HEK293 (cell line): ENCODE measurements around the gene ATP6V0B.

ENCODE experiments used
- CTCF ChIA-PET: fragments of 350-600 bp; formaldehyde crosslinking; extraction: SDS; loops from one replicate; lab custom pipeline; 2021; ENCODE audit warnings: antibody characterized with exemption; lab: Yijun Ruan, JAX
- POLR2A ChIA-PET: fragments of 300-600 bp; formaldehyde crosslinking; extraction: SDS; loops from one replicate; lab custom pipeline; 2020; ENCODE audit warnings: antibody characterized with exemption, inconsistent platforms; lab: Yijun Ruan, JAX
- H3K27ac ChIP-seq: fragments of 200-500 bp; sonication (Bioruptor generic); 2 replicates; pipeline ENCODE4 v1.5.1; 2014; ENCODE audit warnings: low read depth, low read length, control low read depth, inconsistent platforms; ENCODE audit errors: extremely low read depth
- H3K36me3 ChIP-seq, 2 experiments: fragments of 200-500 bp in 1 of 2; sonication (Bioruptor generic) in 1 of 2; 1 replicate in 1 of 2; 2 replicates in 1 of 2; pipeline ENCODE4 v1.5.1; 2014 to 2017; ENCODE audit warnings: inconsistent platforms in 2 of 2, low read length in 2 of 2; ENCODE audit not compliant: control insufficient read depth in 2 of 2, insufficient read depth in 1 of 2
- H3K4me1 ChIP-seq: fragments of 200-500 bp; sonication (Bioruptor generic); 2 replicates; pipeline ENCODE4 v1.5.1; 2014; ENCODE audit warnings: mild to moderate bottlenecking, low read length, inconsistent platforms; ENCODE audit not compliant: control insufficient read depth, insufficient read depth
- H3K4me3 ChIP-seq: 2 replicates; pipeline ENCODE4 v1.5.1; 2011; ENCODE audit warnings: low read depth, mild to moderate bottlenecking, control low read depth, low read length, moderate library complexity
- H3K9me3 ChIP-seq: fragments of 200-500 bp; sonication (Bioruptor generic); 2 replicates; pipeline ENCODE4 v1.5.1; 2014; ENCODE audit warnings: low read depth, low read length, inconsistent platforms; ENCODE audit not compliant: control insufficient read depth, insufficient read depth
- MZF1 ChIP-seq: fragments of 450-650 bp; formaldehyde crosslinking; IDR thresholded peaks from 2 replicates; pipeline ENCODE4 v1.5.1; 2017; ENCODE audit warnings: missing biosample characterization, missing genetic modification characterization, borderline replicate concordance
- PATZ1 ChIP-seq: fragments of 450-650 bp; formaldehyde crosslinking; IDR thresholded peaks from 2 replicates; pipeline ENCODE4 v1.5.1; 2016; ENCODE audit warnings: missing biosample characterization, missing genetic modification characterization
- PRDM10 ChIP-seq: fragments of 450-650 bp; formaldehyde crosslinking; IDR thresholded peaks from 2 replicates; pipeline ENCODE4 v1.5.1; 2016; ENCODE audit warnings: missing biosample characterization, missing genetic modification characterization
- REST ChIP-seq: fragments of 450-650 bp; formaldehyde crosslinking; IDR thresholded peaks from 2 replicates; pipeline ENCODE4 v1.5.1; 2016; ENCODE audit warnings: missing biosample characterization, missing genetic modification characterization
- ZBTB1 ChIP-seq: fragments of 450-650 bp; formaldehyde crosslinking; IDR thresholded peaks from 2 replicates; pipeline ENCODE4 v1.5.1; 2016; ENCODE audit warnings: missing biosample characterization, missing genetic modification characterization
- ZBTB11 ChIP-seq: fragments of 450-650 bp; formaldehyde crosslinking; conservative IDR thresholded peaks from 2 replicates; pipeline ENCODE4 v1.5.1; 2016; ENCODE audit warnings: low read depth, missing biosample characterization, missing genetic modification characterization
- ZBTB26 ChIP-seq: fragments of 450-650 bp; formaldehyde crosslinking; optimal IDR thresholded peaks from 2 replicates; pipeline ENCODE3; 2016; ENCODE audit warnings: missing biosample characterization, mild to moderate bottlenecking, missing genetic modification characterization
- ZNF174 ChIP-seq: fragments of 450-650 bp; formaldehyde crosslinking; IDR thresholded peaks from 2 replicates; pipeline ENCODE4 v1.5.0; 2017; ENCODE audit warnings: missing biosample characterization, mild to moderate bottlenecking, missing genetic modification characterization
- ZNF23 ChIP-seq: fragments of 450-650 bp; formaldehyde crosslinking; IDR thresholded peaks from 2 replicates; pipeline ENCODE4 v1.5.1; 2016; ENCODE audit warnings: missing biosample characterization, missing genetic modification characterization, borderline replicate concordance
- ZNF341 ChIP-seq: fragments of 450-650 bp; formaldehyde crosslinking; IDR thresholded peaks from 2 replicates; pipeline ENCODE4; 2016; ENCODE audit warnings: low read depth, missing biosample characterization, missing genetic modification characterization
- ZNF350 ChIP-seq: fragments of 450-650 bp; formaldehyde crosslinking; IDR thresholded peaks from 2 replicates; pipeline ENCODE4 v1.5.0; 2017; ENCODE audit warnings: missing biosample characterization, mild to moderate bottlenecking, missing genetic modification characterization
- ZNF354C ChIP-seq: fragments of 450-650 bp; formaldehyde crosslinking; IDR thresholded peaks from 2 replicates; pipeline ENCODE4 v1.5.1; 2016; ENCODE audit warnings: missing biosample characterization, missing genetic modification characterization, low read depth, borderline replicate concordance
- ZNF366 ChIP-seq: fragments of 450-650 bp; formaldehyde crosslinking; conservative IDR thresholded peaks from 2 replicates; pipeline ENCODE4 v1.5.1; 2016; ENCODE audit warnings: missing biosample characterization, missing genetic modification characterization
- ZNF394 ChIP-seq: fragments of 450-650 bp; formaldehyde crosslinking; IDR thresholded peaks from 2 replicates; pipeline ENCODE4 v1.5.1; 2016; ENCODE audit warnings: missing biosample characterization, missing genetic modification characterization, mild to moderate bottlenecking, moderate library complexity, borderline replicate concordance
- ZNF629 ChIP-seq: fragments of 450-650 bp; formaldehyde crosslinking; IDR thresholded peaks from 2 replicates; pipeline ENCODE4 v1.5.1; 2017; ENCODE audit warnings: missing biosample characterization, missing genetic modification characterization
- ZNF660 ChIP-seq: fragments of 450-650 bp; IDR thresholded peaks from 2 replicates; pipeline ENCODE4 v1.5.1; 2018; ENCODE audit warnings: missing biosample characterization, mild to moderate bottlenecking, missing genetic modification characterization
- ZNF692 ChIP-seq: fragments of 450-650 bp; formaldehyde crosslinking; IDR thresholded peaks from 2 replicates; pipeline ENCODE4 v1.5.1; 2016; ENCODE audit warnings: missing biosample characterization, missing genetic modification characterization
- ZSCAN23 ChIP-seq: fragments of 450-650 bp; formaldehyde crosslinking; IDR thresholded peaks from 2 replicates; pipeline ENCODE4 v1.5.1; 2016; ENCODE audit warnings: missing biosample characterization, missing genetic modification characterization
- ZXDB ChIP-seq: fragments of 450-650 bp; formaldehyde crosslinking; IDR thresholded peaks from 2 replicates; pipeline ENCODE4 v1.5.1; 2016; ENCODE audit warnings: missing biosample characterization, missing genetic modification characterization

The ATP6V0B gene

GRCh38 chr1:43933386-43934100, 41.2 kb upstream of the ATP6V0B start, which contains the start of gene ARTN:
TSS of gene ARTN (plus strand) at chr1:43933801. CDS start at chr1:43935657, 1,856 bp downstream.
- Histone ChIP-seq H3K9me3 (no peaks in the 10 kb centered on the region), H3K27ac (peak within 1 kb of the TSS; percentile 7; the same call in 1 of the 2 replicates), H3K4me3 (peak within 1 kb of the TSS; percentile 35), H3K4me1 (peaks cover 3% of the 10 kb centered on the region; the same call in 1 of the 2 replicates), H3K36me3 (peaks cover 0 to 9% of the 10 kb centered on the region in 2 experiments; a peak in 1 of 3 replicates)
- CTCF ChIA-PET = interaction anchor here (0.6 to 12.4 kb wide), 26 partner anchors 7 to 519 kb away, joined by 3 to 555 read pairs (median 6); partner anchors contain the start of gene IPO13
- POLR2A ChIA-PET = interaction anchor here (0.9 to 1.2 kb wide), 2 partner anchors 14 to 170 kb away, joined by 3 read pairs; partner anchors contain the start of gene IPO13
- no peak for TF ChIP-seq ZNF354C (tag by site-specific recombination)
- no peak for TF ChIP-seq ZBTB11
- no peak for TF ChIP-seq ZBTB1
- no peak for TF ChIP-seq ZNF174 (tag by site-specific recombination)
- TF ChIP-seq ZNF692 (tag by site-specific recombination) = peak; percentile 57
- peak; percentile 23 for TF ChIP-seq ZBTB26 (tag by site-specific recombination)
- TF ChIP-seq PRDM10 = peak; percentile 95
- no peak for TF ChIP-seq ZNF350 (tag by site-specific recombination)
- peak; percentile 61; the same call in 1 of the 2 replicates for TF ChIP-seq ZNF660 (tag by site-specific recombination)
- peak; percentile 28; the same call in 1 of the 2 replicates for TF ChIP-seq ZNF23
- no peak for TF ChIP-seq ZNF366 (tag by site-specific recombination)
- TF ChIP-seq REST (tag by site-specific recombination) = no peak
- TF ChIP-seq ZXDB (tag by site-specific recombination) = peak; percentile 71; the same call in 1 of the 2 replicates
- TF ChIP-seq PATZ1 (tag by site-specific recombination) = peak; percentile 94
- TF ChIP-seq ZNF394 (tag by site-specific recombination) = 0 out of 2 replicates have a peak, but pooled peaks have one; percentile 29
- peak; percentile 34; the same call in 1 of the 2 replicates for TF ChIP-seq ZNF629 (tag by site-specific recombination)
- peak; percentile 58 for TF ChIP-seq ZNF341 (tag by site-specific recombination)
- no peak for TF ChIP-seq ZSCAN23 (tag by site-specific recombination)
- TF ChIP-seq MZF1 (tag by site-specific recombination) = no peak
